ENCODE measurements around the gene ETV3.
"Not testable (repeated sequence)": the region's sequence is repeated elsewhere in the genome, so short reads cannot be mapped to it uniquely, and the experiment has no call there.

ETV3 gene

DNA sequence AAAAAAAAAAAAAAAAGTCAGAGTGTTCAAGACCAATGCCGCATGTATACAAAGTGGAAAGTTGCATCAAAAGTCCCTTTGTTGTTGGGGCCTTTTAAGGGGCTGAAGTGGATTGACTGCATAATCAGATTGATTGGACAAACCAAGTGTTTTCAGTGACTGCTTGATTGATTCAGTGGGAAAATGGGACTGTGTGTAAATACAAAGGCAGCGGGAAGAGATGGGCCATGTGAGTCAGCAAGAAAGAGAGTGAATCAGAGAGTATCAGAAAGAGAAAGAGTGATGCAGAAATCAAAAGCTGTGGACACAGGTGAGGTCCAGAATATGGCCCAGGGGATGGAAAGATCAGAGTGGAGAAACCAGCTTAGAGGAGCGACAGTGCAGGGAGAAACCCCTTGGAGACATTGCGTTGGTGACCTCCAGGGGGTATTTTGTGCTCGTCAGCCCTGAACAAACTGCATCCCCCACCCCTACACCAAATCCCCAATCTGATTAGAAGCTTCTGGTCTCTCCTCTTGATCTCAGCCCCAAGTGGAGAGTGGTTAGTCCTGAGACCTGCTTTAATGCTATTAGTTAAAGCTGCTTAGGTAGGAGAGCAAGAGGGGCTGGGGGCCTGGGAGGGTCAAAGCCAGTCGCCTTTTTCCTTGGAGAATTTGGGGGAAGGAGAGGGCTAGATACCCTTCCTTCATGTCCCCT lies 33.4 kb downstream of the ETV3 start:
- 82 to 94% methylated on average over 2 to 3 of the region's 6 CpGs for WGBS, 2 experiments (ENCODE audit: insufficient coverage in 2 of 2)

DNA sequence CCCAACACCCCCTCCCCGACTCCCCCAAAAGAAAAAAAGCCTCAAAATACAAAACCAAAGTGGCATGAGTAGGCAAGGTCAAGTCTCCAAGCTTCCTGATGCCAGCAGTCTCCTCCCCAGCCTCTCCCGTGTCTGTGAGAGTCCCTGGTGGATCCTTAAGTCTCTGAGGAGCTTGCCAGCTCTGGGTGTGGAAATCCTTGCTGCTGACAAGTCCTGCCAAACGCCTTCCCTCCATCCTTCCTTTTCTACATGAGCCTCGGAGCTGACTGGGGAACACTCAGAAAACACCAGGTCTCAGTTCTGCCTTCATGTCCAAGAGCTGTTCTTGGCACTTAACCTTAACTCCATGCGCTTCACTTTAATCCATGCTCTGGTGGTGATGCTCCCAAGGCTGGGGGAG lies 34.9 kb downstream of the ETV3 start:
- WGBS, 2 experiments (ENCODE audit: insufficient coverage in 2 of 2) = 82 to 83% methylated on average over 2 to 5 of the region's 5 CpGs
- Histone ChIP-seq H3K4me1 (ENCODE audit: control insufficient read depth, insufficient read depth, low read length, poor library complexity, severe bottlenecking) (peaks cover 12% of the 10 kb centered on the region), H3K27ac (ENCODE audit: low read depth, low read length, severe bottlenecking) (no peak overlapping the region), H3K4me3 (ENCODE audit: extremely low read depth, insufficient read depth, low read length, poor library complexity, severe bottlenecking) (no peak overlapping the region), H3K9me3 (ENCODE audit: control insufficient read depth, low read length) (no peaks in the 10 kb centered on the region), H3K36me3 (ENCODE audit: control insufficient read depth, insufficient read depth, low read length) (no peaks in the 10 kb centered on the region)

More for the DNA sequence above, 33.4 kb downstream of the ETV3 start:
- Histone ChIP-seq H3K27ac (ENCODE audit: low read depth, low read length, severe bottlenecking) (no peak overlapping the region), H3K36me3 (ENCODE audit: control insufficient read depth, insufficient read depth, low read length) (no peaks in the 10 kb centered on the region), H3K9me3 (ENCODE audit: control insufficient read depth, low read length) (no peaks in the 10 kb centered on the region), H3K4me3 (ENCODE audit: extremely low read depth, insufficient read depth, low read length, poor library complexity, severe bottlenecking) (no peak overlapping the region), H3K4me1 (ENCODE audit: control insufficient read depth, insufficient read depth, low read length, poor library complexity, severe bottlenecking) (peaks cover 12% of the 10 kb centered on the region)

DNA sequence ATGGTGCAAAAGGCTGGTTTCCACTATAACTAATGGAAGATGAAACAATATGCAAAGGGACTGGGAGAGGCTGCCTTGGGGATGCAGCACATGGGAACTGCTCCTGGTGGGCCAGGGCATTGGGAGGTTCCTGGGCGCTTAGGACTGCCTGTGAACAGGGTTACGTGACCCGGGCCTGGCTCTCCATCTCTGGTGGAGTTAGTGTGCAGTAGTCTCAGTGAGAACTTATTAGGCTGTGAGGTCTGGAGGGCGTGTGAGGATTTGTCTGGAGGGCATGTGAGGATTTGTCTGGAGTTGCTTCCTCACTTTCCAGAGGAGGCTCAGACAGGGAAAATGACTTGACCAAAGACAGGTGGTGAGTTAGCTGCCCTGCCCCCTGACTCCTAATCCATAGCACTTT lies 37.0 kb downstream of the ETV3 start:
- H3K4me3 ChIP-seq (ENCODE audit: extremely low read depth, insufficient read depth, low read length, poor library complexity, severe bottlenecking) = no peak overlapping the region
- WGBS, 2 experiments (ENCODE audit: insufficient coverage in 2 of 2) = 95 to 96% methylated on average over 3 to 4 of the region's 4 CpGs
- H3K36me3 ChIP-seq (ENCODE audit: control insufficient read depth, insufficient read depth, low read length) = no peaks in the 10 kb centered on the region
- peaks cover 5% of the 10 kb centered on the region for H3K4me1 ChIP-seq (ENCODE audit: control insufficient read depth, insufficient read depth, low read length, poor library complexity, severe bottlenecking)
- H3K9me3 ChIP-seq (ENCODE audit: control insufficient read depth, low read length) = no peaks in the 10 kb centered on the region
- H3K27ac ChIP-seq (ENCODE audit: low read depth, low read length, severe bottlenecking) = no peak overlapping the region

DNA sequence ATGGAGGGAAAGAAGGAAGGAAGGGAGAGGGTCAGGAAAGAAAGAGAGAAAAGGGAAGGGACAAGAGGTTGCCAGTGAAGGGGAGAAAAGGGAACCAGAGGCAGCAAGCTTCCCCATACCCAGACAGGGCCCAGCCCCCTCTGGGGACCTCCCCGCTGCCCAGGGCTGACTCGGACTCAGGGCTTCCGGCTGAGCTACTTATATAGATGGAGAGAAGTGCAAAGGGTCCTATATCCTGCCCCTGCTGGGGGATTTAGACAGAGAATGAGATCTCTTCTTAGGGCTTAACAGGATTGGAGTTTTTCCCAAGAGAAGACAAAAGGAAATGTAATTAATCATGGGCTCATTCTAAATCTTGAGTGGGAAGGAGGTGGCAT lies 38.6 kb downstream of the ETV3 start, which contains the start of gene ETV3L:
Gene ETV3L (minus strand): TSS at position 176 of the 377 bp plus-strand sequence. CDS start 285 bp downstream, outside the sequence.
- no peaks in the 10 kb centered on the region for H3K36me3 ChIP-seq (ENCODE audit: control insufficient read depth, insufficient read depth, low read length)
- peaks cover 2% of the 10 kb centered on the region for H3K4me1 ChIP-seq (ENCODE audit: control insufficient read depth, insufficient read depth, low read length, poor library complexity, severe bottlenecking)
- no peaks in the 10 kb centered on the region for H3K9me3 ChIP-seq (ENCODE audit: control insufficient read depth, low read length)
- no peak within 1 kb of the TSS for H3K4me3 ChIP-seq (ENCODE audit: extremely low read depth, insufficient read depth, low read length, poor library complexity, severe bottlenecking)
- no peak within 1 kb of the TSS for H3K27ac ChIP-seq (ENCODE audit: low read depth, low read length, severe bottlenecking)
- 65% methylated on average over 2 of the region's 3 CpGs; no CpG with 5 or more reads in 1 of the 2 experiments for WGBS, 2 experiments (ENCODE audit: insufficient coverage in 2 of 2)

DNA sequence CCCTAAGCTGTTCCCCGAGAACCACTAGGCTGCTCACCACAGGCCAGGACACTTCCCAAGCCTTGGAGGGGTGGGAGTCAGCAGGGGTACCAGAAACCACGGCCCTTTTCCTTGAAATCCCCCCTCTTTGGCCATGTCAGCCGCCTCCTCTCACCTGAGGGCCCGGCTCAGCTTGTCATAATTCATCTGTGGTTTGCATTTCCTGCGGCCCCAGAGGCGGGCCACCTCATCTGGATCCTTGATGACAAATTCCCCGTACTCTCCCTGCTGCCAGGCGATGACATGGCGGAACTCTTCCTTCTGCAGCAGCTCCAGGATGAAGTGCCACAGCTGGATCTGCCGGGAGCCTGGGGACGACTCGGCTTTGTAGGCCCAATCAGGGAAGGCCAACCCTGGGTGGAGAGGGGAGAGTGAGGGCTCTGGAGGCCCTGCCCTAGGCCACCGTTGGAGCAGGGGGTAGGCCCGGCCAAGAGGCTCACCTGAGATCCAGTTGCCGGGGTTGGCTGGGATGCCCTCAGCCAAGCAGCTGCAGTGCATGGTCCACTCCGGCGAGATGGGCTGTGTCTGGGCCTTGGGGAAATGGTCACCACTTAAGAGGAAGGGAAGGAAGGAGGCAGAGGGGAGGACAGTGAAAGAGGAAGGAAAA lies 39.1 kb downstream of the ETV3 start:
- WGBS, 2 experiments (ENCODE audit: insufficient coverage in 2 of 2) = 86 to 96% methylated on average over 3 to 10 of the region's 17 CpGs

DNA sequence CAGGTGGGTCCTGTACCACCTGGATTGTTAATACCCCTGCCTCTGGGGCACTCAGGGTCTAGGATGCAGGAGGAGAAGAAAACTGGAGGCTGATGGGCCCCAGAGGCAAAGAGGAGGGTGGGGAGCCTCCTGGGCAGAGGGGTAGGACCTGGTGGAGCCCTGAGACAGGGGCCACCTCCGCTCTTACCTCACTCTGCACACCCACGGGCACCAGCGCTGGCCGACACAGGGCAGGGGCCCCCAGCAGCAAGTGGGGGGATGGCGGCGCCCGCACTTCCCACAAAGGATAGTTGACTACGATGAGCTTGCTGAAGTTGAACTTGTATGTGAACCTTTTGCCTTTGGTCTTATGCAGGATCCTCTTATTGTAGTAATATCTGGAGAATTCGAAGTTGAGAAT lies 39.7 kb downstream of the ETV3 start:
- no peaks in the 10 kb centered on the region for H3K4me1 ChIP-seq (ENCODE audit: control insufficient read depth, insufficient read depth, low read length, poor library complexity, severe bottlenecking)

More for the DNA sequence above, 39.1 kb downstream of the ETV3 start:
- H3K27ac ChIP-seq (ENCODE audit: low read depth, low read length, severe bottlenecking); H3K36me3 ChIP-seq (ENCODE audit: control insufficient read depth, insufficient read depth, low read length); H3K4me3 ChIP-seq (ENCODE audit: extremely low read depth, insufficient read depth, low read length, poor library complexity, severe bottlenecking); H3K4me1 ChIP-seq (ENCODE audit: control insufficient read depth, insufficient read depth, low read length, poor library complexity, severe bottlenecking); H3K9me3 ChIP-seq (ENCODE audit: control insufficient read depth, low read length): not testable (repeated sequence)

DNA sequence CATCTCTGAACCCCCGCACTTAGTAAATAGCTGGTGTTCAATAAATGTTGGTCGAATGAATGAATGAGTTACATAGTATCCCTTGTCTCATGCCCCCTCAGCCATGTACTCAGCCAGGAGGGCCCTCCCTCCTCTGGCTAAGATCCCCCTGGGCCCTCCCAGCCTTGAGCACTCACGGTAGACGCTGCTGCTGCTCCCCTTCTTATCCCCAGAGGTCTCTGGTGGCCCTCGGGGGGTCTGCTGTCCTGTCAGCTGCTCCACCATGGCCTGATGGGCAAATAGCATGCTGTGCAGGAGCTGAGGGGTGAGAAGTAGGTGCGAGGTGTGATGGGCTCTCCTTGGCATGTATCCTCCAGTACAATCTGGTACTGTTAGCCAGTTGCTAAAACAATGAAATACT lies 40.5 kb downstream of the ETV3 start:
- H3K4me1 ChIP-seq (ENCODE audit: control insufficient read depth, insufficient read depth, low read length, poor library complexity, severe bottlenecking) = no peaks in the 10 kb centered on the region
- H3K4me3 ChIP-seq (ENCODE audit: extremely low read depth, insufficient read depth, low read length, poor library complexity, severe bottlenecking) = no peak overlapping the region
- 76 to 100% methylated on average over 1 to 3 of the region's 6 CpGs for WGBS, 2 experiments (ENCODE audit: insufficient coverage in 2 of 2)

More for the DNA sequence above, 39.7 kb downstream of the ETV3 start:
- no peaks in the 10 kb centered on the region for H3K9me3 ChIP-seq (ENCODE audit: control insufficient read depth, low read length)
- no peak overlapping the region for H3K4me3 ChIP-seq (ENCODE audit: extremely low read depth, insufficient read depth, low read length, poor library complexity, severe bottlenecking)
- H3K27ac ChIP-seq (ENCODE audit: low read depth, low read length, severe bottlenecking) = no peak overlapping the region
- 92 to 98% methylated on average over 4 to 5 of the region's 9 CpGs for WGBS, 2 experiments (ENCODE audit: insufficient coverage in 2 of 2)
- no peaks in the 10 kb centered on the region for H3K36me3 ChIP-seq (ENCODE audit: control insufficient read depth, insufficient read depth, low read length)

DNA sequence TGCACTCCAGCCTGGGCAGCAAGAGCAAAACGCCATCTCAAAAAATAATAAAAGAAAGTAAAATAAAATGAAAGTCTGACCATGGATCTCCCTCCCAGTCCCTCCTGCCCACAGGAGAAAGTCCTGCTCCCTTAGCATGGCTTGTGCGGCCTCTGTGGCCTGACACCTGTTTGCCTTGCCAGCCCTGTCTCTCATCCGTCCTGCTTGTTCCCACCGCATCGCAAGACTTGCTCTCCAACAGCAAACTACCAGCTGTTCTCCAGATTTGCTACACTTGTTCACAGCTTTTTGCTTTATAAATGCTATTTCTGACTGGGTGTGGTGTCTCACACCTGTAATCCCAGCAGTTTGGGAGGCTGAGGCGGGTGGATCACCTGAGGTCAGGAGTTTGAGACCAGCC lies 41.3 kb downstream of the ETV3 start:
- no peaks in the 10 kb centered on the region for H3K4me1 ChIP-seq (ENCODE audit: control insufficient read depth, insufficient read depth, low read length, poor library complexity, severe bottlenecking)
- 50 to 67% methylated on average over 2 to 3 of the region's 6 CpGs for WGBS, 2 experiments (ENCODE audit: insufficient coverage in 2 of 2)
- no peak overlapping the region for H3K4me3 ChIP-seq (ENCODE audit: extremely low read depth, insufficient read depth, low read length, poor library complexity, severe bottlenecking)
- H3K9me3 ChIP-seq (ENCODE audit: control insufficient read depth, low read length) = no peaks in the 10 kb centered on the region
- H3K27ac ChIP-seq (ENCODE audit: low read depth, low read length, severe bottlenecking) = no peak overlapping the region
- H3K36me3 ChIP-seq (ENCODE audit: control insufficient read depth, insufficient read depth, low read length) = no peaks in the 10 kb centered on the region

More for the DNA sequence above, 40.5 kb downstream of the ETV3 start:
- Histone ChIP-seq H3K27ac (ENCODE audit: low read depth, low read length, severe bottlenecking) (no peak overlapping the region), H3K36me3 (ENCODE audit: control insufficient read depth, insufficient read depth, low read length) (no peaks in the 10 kb centered on the region), H3K9me3 (ENCODE audit: control insufficient read depth, low read length) (no peaks in the 10 kb centered on the region)

DNA sequence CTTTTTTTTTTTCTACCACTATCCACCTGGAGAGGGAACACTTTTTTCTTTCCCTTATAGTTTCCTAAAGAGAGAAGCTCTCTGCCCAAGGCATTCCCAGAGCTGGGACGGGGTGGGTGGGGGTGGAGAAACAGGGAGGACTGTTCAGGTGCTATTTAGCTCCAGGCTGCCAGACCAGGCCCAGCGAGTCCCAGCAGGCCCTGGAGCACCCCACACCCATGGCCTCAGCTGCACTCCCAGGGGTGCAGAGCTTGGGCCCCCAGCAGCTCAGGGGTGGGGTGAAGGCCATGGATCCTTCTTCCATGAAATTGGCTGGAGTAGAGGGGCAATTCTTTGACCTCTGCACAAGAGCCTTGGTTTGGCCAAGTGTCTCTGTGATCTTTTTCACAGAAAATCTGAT lies 42.6 kb downstream of the ETV3 start:
- Histone ChIP-seq H3K9me3 (ENCODE audit: control insufficient read depth, low read length) (no peaks in the 10 kb centered on the region), H3K4me1 (ENCODE audit: control insufficient read depth, insufficient read depth, low read length, poor library complexity, severe bottlenecking) (peaks cover 4% of the 10 kb centered on the region), H3K27ac (ENCODE audit: low read depth, low read length, severe bottlenecking) (no peak overlapping the region), H3K4me3 (ENCODE audit: extremely low read depth, insufficient read depth, low read length, poor library complexity, severe bottlenecking) (no peak overlapping the region), H3K36me3 (ENCODE audit: control insufficient read depth, insufficient read depth, low read length) (no peaks in the 10 kb centered on the region)
- 60% methylated on average over 1 of the region's 2 CpGs; no CpG with 5 or more reads in 1 of the 2 experiments for WGBS, 2 experiments (ENCODE audit: insufficient coverage in 2 of 2)

DNA sequence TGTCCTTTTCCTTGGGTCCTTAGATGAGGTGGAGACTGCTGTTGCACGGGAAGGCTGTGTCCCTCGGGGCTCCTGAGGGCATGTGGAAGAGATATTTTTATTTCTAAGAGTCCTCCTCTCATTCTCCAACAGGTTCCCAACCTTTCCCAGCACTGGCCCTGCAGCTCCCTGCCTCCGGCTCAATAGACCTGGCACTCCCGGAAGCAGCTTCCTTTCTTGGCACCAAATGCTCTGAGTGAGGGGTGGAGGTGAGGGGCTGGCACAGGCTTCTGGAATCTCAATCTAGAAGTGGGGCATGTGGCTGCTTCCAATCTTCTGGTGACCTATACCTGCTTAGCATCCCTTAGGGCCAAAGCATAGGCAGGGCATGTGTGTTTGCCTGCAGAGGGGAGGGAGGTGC lies 43.1 kb downstream of the ETV3 start:
- Histone ChIP-seq H3K9me3 (ENCODE audit: control insufficient read depth, low read length) (no peaks in the 10 kb centered on the region), H3K27ac (ENCODE audit: low read depth, low read length, severe bottlenecking) (no peak overlapping the region), H3K4me1 (ENCODE audit: control insufficient read depth, insufficient read depth, low read length, poor library complexity, severe bottlenecking) (peaks cover 5% of the 10 kb centered on the region), H3K4me3 (ENCODE audit: extremely low read depth, insufficient read depth, low read length, poor library complexity, severe bottlenecking) (no peak overlapping the region), H3K36me3 (ENCODE audit: control insufficient read depth, insufficient read depth, low read length) (no peaks in the 10 kb centered on the region)
- WGBS, 2 experiments (ENCODE audit: insufficient coverage in 2 of 2) = 80% methylated on average over 2 of the region's 4 CpGs; no CpG with 5 or more reads in 1 of the 2 experiments

DNA sequence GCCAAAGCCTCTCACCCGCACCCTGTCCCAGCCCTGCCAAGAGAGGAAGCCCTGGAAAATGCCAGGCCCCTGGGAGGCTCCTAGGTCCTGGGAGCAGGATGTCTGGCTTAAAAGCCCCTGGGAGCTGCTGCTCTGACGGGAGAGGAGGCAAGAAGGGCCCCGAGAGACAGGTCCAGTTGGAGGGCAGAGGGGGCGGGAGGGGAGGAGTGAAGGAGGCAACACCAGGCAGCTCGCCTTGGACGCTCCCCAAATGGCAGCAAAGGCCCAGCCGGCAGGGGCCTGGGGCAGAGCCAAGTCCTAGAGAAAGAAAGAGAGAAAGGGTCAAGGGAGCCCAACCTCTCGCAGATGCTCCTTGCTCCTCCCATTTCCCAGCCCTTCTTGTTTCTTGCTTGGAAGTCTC lies 45.4 kb downstream of the ETV3 start:
- Histone ChIP-seq H3K9me3 (ENCODE audit: control insufficient read depth, low read length) (no peaks in the 10 kb centered on the region), H3K36me3 (ENCODE audit: control insufficient read depth, insufficient read depth, low read length) (no peaks in the 10 kb centered on the region), H3K4me3 (ENCODE audit: extremely low read depth, insufficient read depth, low read length, poor library complexity, severe bottlenecking) (no peak overlapping the region), H3K4me1 (ENCODE audit: control insufficient read depth, insufficient read depth, low read length, poor library complexity, severe bottlenecking) (peaks cover 5% of the 10 kb centered on the region), H3K27ac (ENCODE audit: low read depth, low read length, severe bottlenecking) (no peak overlapping the region)
- 90 to 95% methylated on average over 4 to 6 of the region's 8 CpGs for WGBS, 2 experiments (ENCODE audit: insufficient coverage in 2 of 2)
